Measurements from ENCODE around the gene HDAC7. TPM values are rescaled to one million over a fixed set of nuclear protein-coding genes. Genes with fewer than 3 reads are reported as not detected.

The HDAC7 gene
- total RNA-seq, 1 donor from 2014 or later = 27.1 TPM

DNA sequence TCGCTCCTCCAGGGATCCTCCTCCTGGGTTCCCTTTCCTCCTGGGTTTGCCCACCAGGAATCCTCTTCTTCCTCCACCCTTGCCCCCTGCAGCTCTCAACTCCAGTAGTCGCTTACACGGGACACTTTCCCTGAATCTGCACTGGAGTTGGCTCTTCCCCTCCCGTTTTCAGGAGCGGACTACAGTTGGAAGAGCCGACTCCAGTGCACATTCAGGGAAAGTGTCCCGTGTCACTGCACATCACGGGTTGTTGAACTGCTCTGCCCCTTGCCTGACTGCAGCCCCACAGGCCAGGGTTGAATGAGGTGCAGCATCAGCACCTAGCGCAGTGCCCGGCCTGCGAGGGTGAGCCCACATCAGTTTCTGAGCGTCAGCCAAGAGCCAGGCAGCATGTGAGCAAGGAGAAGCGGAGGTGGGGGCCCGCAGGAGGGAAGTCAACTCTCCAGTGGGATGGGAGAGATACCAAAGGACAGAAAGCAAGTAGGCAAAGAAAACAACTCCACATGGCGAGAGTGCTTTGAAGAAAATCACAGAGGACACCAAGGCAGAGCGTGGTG, 74.1 kb downstream of the HDAC7 start:
- DNase-seq = no peak

GRCh38 chr12:47744778-47745436, 74.8 kb downstream of the HDAC7 start:
- DNase-seq = no peak

- no peak for DNase-seq
Measured at GRCh38 chr12:47744005-47744651, 75.6 kb downstream of the HDAC7 start.

DNA sequence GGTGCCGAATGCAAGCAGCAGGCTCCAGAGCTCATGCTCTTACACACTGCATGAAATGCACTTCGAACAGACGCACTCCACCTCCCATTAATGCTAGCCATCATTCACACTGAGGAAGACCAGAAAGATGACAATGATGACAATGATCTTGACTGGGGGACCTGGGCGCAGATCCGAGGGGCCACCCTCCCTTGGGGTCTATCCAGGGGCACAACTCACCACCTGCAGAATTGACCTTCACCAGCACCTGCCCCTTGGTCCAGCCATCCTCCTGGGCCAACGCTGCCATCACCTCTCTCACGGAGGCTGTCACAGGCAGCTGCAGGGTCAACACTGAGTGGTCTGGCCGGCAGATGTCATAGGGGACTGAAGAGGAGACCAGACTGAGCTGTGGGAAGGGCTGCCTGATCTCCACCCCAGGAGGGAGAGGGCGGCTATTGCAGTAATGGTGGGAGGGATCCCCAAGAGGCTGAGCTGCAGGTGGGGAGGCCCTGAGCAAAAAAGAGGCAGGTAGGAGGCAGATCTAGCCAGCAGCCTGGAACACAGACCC, 76.3 kb downstream of the HDAC7 start:
- no peak for DNase-seq

DNA sequence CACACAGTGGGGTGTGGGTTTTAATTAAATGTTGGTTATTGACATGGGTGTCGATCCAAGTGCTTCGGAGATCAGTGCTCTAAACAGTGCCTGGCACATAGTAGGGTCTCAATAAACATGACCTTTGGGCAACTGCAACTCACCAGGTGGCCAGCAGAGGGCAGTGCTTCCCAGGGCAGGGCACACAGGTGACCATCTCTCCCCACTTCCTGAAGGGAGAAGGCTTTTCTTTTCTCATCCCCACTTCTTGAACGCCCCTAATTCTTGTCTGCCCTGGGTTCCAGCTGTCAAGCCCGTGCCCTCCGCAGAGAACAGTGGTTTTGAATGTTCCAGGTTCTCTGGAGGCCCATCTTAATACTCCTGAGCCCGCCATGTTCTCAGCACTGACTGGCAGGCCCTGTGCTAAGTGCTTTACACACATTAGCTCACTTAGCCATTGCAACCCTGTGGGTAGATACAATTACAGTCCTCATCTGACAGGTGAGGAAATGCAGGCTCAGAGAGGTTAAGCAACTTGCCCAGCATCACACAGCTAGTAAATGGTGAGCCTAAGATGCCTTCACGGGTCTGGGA, 77.4 kb downstream of the HDAC7 start:
- no peak for DNase-seq

DNA sequence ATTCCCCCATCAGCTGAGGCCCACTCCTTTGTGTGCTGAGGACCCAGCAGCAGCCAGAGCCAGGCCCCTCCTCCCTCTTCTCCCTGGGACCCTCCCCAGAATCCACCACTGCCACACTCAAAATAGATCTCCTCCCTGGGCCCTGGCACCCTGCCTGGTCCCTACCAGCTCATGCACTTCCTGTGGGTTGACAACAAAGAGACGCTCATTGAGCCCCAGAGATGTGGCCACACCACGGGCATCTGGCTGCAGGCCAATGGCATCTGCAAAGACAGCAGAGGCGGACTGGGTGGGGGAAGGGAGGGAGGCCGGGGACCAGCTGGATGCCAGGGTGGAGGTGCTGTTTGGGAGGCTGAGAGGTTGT, 78.4 kb downstream of the HDAC7 start:
- peak; percentile 23 for DNase-seq

GRCh38 chr12:47740606-47741339, 78.9 kb downstream of the HDAC7 start:
- DNase-seq = no peak

GRCh38 chr12:47739979-47740378, 79.7 kb downstream of the HDAC7 start:
- DNase-seq = no peak

DNA sequence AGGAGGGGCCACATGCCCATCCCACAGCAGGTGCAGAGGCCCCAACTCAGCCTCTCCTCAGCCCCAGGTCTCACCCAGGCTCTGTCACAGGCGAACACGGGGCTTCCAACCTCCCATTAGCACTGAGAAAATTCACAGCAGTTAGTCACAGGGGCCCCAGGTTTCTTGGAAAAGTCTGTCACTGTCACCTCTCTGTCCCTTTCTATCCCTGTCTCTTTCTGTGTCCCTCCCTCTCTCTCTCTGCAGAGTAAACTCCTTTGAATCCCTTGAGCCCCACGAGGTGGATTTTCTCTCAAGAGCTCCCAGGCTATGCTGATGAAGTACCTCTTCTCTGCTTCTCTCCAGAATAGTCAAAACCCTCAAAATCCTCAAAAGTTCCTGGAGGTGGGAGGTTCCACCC, 80.4 kb downstream of the HDAC7 start:
- DNase-seq = no peak

- DNase-seq = no peak
Measured at GRCh38 chr12:47737936-47738594, 81.6 kb downstream of the HDAC7 start.

DNA sequence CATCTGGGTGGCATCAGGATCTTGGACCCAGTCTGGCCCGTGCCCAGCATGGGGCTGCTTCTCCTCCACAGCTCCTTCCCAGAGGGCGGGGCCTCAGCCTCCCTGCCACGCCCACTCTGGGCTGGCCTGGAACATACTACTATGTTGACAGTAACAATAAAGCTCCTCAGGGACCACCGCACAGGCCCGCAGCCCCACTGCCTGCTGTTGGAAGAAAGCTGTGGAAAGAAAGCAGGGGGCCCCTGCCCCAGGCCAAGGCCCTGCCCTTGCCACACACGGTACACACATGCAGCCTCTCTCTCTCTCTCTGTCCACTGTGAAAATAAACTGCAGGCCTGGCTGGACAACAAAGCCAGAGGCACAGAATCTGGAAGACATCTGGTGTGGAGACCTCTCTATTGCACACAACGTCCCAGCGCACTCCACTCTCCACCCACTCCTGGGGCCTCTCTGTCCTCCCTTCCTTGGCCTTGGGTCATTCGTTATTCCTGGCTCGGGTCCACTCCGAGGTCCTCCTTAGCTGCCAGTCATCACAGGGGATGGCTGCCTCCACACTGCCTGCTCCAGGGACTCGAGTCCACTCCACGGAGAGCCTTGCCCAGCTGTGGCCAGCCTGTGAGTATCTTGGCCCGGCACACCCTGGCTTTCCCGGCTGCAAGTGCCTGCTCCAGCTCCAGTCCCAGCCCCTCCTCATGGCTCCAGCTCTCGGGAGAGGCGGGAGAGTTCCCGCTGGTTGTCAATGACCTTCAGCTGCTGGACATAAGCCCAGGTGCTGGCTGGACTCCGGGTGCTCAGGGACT, 82.6 kb downstream of the HDAC7 start:
- no peak for DNase-seq

DNA sequence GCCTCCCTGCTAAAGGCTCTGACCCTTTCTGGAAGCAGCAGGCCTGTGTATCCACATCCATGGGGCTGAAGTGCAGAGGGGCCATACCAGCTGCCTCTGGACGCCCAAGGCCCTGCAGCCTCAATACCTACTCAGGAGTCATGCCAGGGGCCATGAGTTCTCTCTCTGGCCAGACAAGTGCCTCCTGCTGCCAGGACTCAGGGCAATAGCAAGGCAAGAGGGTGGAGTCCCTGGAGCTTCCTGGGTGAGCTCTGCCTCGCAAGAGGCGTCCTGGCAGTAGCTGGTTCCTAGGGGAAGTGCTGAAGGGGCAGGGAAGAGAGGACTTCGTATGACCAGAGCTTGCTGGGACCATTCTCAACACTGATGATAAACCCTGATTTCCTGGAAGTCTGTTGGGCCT, 83.5 kb downstream of the HDAC7 start:
- DNase-seq = no peak

DNA sequence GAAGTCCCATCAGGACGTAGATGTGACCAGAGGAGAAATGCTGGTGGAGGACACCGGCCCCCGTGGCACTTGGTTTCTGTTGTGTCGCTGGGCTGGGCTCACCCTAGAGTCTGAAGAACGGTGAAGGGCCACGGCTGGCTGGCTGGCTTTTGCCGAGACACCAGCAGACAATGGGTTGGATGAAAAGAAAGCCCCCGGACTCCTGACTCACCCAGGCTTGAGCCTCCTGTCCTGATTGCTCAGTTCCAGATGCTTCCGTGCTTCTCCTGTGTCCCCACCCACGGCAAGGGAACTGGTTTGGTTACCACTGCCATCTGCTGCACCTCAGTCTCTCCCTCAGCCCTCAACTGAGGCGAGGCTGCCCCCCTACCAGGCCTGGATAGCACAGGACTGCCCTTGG, 84.1 kb downstream of the HDAC7 start:
- no peak for DNase-seq

DNA sequence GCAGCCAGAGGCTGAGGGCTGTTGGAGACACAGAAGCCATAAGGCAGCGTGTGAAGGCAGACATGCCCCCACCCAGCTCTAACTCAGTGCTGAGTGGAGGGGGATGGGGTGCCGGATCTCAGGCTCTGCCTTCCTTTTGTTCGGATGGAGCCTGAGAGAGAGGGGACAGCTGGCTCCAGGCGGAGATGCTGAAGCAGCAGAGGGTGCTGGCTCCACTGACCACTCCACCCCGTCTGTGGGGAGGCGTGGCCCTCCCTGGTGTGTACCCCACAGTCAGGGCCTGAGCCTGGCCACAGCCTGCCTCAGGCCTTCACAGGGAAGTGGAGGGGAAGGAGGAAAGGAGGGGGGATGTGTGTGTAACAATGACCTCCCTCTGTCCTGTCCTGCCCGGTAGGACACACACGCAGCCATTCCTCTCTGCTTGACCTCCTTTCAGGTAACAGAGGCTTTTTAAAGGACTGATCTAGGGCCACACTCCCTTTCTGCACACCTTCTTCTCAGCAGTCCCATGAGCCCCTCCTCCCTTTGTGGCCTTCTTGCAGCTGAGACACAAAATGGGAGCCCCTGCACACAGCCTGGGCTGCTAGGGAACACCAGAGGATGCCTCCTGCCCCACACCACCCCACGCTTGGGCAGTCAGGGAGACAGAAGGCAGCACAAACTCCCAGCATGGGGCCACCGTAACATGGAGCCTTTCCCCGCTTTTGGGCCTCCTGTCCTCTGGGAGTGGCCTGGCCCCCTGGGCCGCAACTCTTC, 84.8 kb downstream of the HDAC7 start:
- no peak for DNase-seq

GRCh38 chr12:47733142-47733541, 86.6 kb downstream of the HDAC7 start:
- no peak for DNase-seq

Other genes with a start within 250 kb of the HDAC7 start
- gene RPAP3, start 113.9 kb downstream of the HDAC7 start, total RNA-seq = 16.2 TPM
- gene ENDOU, start 94.4 kb downstream of the HDAC7 start, total RNA-seq = 20.8 TPM
- 10.8 TPM for gene RAPGEF3, start 61.0 kb downstream of the HDAC7 start, total RNA-seq
- gene SLC48A1, start 46.7 kb downstream of the HDAC7 start, total RNA-seq = 6.7 TPM
- gene VDR, start 85.1 kb upstream of the HDAC7 start, total RNA-seq = 12.2 TPM
- gene TMEM106C, start 143.7 kb upstream of the HDAC7 start, total RNA-seq = 45.2 TPM
- gene COL2A1, start 184.6 kb upstream of the HDAC7 start, total RNA-seq = 1.6 TPM

Data from skin of body (tissue), 2 donors.